Measurements from ENCODE around the gene TMEM94.
"Not testable (repeated sequence)": the region's sequence is repeated elsewhere in the genome, so short reads cannot be mapped to it uniquely, and the experiment has no call there.

TMEM94 gene

GRCh38 chr17:75445896-75446295 lies 10.5 kb upstream of the TMEM94 start:
- not testable (repeated sequence) for DNase-seq

DNA sequence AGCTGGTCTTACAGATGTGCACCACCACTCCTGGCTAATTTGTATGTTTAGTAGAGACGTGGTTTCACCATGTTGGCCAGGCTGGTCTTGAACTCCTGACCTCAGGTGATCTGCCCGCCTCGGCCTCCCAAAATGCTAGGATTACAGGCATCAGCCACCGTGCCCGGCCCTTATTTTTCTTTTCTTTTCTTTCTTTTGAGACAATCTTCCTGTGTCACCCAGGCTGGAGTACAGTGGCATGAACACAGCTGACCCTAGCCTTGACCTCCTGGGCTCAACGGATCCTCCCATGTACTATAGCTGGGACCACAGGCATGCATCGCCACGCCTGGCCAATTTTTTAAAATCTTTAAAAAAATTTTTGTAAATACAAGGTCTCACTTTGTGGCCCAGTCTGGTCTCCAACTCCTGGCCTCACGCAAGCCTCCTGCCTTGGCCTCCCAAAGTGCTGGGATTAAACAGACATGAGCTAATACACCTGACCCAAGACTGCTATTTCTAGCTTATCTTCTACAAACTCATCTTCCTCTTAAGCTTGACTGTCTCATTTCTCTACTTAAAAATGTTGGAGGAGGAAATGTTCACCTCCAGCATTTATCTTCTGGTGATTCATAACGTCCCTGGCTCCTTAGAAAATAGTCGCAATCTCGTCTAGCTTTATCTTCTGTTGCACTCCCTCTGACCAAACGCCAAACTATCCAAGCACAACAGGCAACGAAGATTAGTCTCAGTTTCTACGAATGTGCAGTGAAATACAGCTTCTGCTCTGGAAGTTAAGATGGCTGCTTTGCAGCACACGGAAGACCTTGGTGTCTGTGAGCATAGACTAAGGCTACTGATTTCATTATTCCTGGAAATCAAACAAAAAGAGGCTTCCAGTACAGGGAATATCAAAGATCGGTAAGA lies 8.2 kb upstream of the TMEM94 start:
- DNase-seq = peak; percentile 94

DNA sequence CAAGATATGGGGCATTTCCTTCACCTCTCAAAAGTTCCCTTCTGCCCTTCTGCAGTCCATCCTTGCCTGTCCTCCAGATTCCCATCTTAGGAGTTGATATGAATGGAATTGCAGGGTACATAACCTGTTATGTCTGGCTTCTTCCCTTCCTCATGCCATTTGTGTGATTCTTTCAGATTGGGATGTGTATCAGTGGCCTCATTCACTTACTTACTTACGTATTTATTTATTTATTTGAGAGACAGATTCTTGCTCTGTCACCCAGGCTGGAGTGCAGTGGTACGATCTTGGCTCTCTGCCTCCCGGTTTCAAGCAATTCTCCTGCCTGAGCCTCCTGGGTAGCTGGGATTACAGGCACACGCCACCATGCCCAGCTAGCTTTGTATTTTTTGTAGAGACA lies 6.2 kb upstream of the TMEM94 start:
- no peak for DNase-seq

DNA sequence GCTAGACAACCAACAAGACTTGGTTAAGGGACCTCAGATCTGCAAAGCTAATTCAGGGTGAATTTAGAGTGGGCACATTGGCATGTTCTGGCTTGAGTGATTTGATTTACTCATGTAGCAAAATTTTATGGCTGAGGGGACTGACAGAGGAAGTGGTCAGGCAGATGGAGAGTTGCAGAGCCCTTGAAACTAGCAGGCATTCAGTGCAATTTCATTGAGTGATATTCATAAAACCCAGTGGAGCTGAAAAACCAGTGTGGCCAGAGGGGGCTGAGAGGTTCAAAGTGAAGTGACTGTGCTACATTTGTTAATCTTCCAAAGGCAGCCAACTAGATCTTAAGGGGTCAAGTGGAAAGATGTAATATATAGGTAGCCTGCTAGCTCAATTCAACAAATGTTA lies 2.2 kb upstream of the TMEM94 start:
- no peak for DNase-seq

DNA sequence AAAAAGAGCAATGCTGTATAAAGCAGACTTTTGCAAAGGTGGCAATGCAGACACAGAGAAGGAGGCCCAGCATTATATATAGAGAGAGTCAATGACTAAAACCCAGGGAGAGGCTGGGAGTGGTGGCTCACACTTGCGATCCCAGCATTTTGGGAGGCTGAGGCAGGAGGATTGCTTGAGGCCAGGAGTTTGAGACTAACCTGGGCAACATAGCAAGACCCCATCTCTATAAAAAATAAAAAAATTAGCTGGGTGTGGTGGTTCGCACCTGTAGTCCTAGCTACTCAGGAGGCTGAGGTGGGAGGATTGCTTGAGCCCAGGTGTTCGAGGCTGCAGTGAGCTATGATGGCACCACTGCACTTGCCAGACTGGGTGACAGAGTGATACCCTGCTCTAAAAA lies 1.8 kb upstream of the TMEM94 start:
- DNase-seq = not testable (repeated sequence)

DNA sequence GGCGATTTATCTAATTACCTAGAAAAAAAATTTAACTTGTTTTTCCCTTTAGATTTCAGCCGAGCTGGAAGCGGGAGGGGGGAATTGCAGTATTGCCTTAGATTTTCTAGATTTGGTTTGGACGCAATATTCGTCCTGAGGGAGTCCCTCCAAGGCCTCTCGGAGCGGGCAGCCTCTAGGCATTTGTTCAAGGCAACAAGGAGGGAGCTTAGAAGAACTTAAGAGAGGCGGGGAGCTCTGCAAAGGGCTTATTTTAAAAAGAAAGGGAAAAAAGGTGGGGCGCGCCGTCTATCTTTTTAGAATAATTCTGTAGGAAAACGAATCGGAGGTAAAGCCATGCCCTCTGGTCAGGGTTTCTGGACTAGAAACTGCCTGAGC lies 407 bp upstream of the TMEM94 start:
- DNase-seq = no peak

DNA sequence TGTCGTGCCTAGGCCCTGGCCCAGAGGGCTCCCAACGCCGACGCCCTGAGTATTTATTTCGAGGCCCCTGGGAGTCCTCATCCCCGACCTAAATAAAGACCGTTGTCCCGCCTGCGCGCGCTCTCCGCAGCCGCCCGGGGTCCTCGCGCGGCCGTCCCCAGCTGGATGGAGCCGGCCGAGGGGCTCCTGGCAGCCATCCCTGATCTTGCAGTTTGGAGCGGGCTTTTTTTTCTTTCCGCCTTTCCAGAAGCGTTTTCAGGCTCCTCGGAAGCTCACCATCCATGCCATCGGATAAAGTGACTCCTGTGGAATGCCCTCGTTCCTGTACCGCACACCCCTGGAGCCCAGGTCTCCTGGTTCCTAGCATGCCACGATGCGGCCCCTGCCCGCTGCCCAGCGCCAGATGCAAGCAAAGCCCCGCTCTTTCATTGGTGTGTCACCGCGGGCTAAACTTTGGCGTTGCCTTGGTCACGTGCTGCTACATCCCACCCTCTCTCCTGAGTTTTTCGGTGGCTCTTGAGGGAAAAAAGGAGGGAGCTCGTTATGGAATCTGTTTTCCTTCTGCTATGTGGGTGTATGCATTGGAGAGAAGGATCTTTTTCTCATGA lies 716 bp downstream of the TMEM94 start:
- no peak for DNase-seq

GRCh38 chr17:75459246-75459589 lies 2.8 kb downstream of the TMEM94 start:
- DNase-seq = no peak

DNA sequence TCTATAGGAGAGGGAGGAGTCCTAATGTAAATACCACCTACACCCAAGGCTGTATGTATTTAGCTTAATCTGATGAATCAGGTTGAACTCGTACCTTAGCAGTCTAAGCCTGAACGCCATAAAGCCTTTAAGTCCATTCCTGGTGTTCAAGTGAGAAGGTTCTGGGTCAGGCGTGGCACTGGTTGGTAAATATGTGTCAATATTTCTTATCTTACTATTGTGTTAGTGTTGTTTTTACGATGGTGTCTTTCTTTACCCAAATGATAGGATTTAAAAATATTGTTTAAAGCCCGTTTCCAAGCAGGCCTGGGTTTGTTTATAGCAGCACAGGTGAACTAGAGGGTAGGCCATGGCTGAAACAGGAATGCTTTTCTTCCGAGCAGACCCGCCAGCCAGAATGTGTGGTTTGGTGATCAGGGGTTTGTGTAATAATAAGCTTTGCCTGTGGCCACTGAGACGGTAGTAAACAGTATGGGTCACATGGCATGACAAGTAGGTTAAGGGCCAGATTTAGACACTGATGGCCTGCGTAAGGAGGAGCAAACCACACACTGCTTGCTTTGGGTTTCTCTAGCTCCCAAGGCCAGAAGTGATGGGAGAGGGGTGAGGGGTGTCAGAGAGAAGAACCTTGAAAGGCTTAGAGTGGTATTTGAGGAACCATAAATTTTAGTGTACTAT lies 3.3 kb downstream of the TMEM94 start:
- no peak for DNase-seq

DNA sequence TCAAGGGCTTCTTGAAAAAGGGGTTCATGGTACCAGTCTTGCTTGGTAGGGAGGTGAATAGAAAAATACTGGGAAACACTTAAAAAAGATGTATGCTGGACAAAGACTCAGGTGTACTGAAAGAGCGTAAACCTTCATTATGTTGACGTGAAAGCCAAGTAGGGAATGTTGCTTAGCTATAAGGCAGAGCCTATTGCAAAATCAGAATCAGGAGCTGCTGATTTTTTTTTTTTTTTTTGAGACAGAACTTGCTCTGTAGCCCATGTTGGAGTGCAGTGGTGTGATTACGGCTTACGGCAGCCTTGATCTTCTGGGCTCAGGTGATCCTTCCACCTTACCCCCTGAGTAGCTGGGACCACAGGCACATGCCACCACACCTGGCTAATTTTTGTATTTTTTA lies 3.9 kb downstream of the TMEM94 start:
- no peak for DNase-seq

DNA sequence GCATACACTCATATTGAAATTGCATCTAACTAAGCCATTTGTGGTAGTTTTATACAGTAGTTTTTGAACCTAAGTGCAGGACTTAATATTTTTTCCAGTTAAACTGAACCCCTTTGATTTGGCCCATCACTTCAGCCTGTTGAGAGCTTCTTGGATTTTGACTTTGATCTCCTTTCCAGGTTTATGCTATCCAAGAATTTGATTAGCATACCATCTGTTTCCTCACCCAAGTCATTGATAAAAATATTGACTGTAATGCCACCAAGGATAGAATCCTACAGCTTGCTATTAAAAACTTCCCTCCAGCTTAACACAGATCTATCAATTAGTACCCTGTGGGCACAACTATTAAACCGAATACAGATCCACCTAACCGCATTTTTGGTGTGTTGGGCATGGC lies 7.2 kb downstream of the TMEM94 start:
- no peak for DNase-seq

- DNase-seq = no peak
Observed at GRCh38 chr17:75465039-75465438, 8.6 kb downstream of the TMEM94 start.

DNA sequence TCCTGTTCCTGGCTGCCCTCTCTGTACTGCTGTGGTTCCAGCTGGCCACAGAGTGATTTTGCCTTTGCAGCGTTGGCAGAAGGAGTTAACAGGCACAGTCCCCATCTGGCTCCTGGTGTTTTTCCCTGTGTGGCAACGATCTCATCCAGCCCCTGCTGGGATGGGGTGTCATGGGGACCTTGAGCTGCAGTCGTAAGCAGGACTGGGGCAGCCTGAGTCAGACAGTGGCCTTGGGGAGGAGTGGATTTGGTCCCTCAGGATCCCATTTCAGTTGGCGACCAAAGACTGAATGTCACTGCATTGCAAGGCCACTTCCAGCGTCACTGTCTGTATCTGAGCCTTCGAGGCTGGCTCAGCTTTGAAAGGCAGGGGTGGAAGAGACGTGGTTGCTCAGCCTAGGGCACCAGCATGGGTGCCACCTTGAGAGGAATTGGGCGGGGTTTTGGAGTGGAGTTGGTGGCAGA lies 11.9 kb downstream of the TMEM94 start:
- DNase-seq = no peak

GRCh38 chr17:75468779-75469373 lies 12.4 kb downstream of the TMEM94 start:
- no peak for DNase-seq

DNA sequence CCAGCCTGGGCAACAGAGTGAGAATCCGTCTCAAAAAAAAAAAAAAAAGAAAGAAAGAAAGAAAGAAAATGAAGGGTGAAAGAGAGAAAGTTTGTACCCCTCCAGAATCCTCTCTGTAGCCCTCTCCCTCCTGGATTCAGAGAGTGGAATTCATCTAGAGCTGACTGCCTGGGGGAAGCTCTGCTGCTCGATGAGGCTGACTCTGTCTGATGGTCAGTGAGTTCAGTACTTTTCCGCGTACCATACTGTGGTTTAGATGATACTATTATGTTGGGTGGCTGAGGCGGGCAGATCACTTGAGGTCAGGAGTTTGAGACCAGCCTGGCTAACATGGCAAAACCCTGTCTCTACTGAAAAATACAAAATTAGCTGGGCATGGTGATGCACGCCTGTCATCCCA lies 14.8 kb downstream of the TMEM94 start:
- DNase-seq = no peak

DNA sequence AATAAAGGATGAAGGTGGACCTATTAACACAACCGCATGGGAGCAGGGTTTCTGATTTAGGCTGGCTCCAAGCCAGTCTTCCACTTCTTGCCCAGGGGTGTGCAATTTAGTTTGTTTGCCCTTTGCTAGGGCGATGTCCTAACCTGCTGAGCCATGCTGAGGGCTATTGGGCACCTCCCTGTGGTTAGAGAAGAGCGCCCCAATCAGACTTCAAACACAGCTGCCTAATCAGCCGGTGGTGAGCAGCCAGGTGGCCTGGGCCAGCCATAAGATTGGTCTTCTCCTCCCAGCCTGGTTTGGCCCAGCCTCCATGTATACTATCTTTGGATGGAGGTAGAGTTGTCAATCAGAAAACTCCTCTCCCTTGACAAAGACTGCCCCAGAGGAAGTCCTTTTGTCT lies 15.7 kb downstream of the TMEM94 start:
- DNase-seq = peak; percentile 68

DNA sequence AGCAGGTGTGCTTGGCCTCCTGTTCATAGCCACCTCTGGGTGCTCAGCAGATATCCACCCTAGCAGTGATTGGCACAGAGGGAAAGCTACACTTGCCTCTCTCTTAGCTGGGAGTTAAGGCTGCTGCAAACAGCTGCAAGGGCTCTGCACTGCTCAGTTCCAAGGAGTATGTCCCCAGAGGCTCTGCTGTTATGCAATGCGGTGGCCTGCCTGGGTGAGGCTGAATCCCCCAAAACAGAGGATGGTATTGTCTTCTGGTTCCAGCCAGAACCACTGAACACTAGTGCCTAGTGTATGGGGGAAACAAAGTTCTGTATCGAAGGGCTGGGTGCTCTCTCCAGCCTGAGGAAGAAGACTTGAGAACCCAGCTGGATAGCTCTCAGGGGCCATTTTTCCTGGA lies 16.8 kb downstream of the TMEM94 start:
- no peak for DNase-seq

DNA sequence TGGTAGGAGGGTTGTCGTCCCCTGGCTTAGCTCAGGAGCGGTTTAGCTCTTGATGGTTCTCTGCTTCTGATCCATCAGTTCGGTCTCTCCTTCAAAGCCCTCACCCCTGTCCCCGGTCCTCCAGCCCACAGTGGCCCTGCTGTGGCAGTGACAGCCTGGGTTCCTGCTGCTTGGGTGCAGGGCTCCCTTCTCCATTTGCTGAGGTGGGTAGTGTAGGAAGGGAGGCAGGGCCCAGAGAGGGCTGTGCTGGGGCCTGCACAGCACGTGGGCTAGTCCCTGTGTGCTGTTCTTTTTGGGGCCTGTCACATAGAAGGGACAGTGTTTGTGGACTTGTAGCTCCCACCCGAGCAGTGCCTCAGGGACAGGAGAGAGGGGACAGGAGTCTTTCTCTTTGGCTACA lies 18.3 kb downstream of the TMEM94 start:
- DNase-seq = no peak

GRCh38 chr17:75475144-75475835 lies 18.9 kb downstream of the TMEM94 start:
- DNase-seq = no peak

DNA sequence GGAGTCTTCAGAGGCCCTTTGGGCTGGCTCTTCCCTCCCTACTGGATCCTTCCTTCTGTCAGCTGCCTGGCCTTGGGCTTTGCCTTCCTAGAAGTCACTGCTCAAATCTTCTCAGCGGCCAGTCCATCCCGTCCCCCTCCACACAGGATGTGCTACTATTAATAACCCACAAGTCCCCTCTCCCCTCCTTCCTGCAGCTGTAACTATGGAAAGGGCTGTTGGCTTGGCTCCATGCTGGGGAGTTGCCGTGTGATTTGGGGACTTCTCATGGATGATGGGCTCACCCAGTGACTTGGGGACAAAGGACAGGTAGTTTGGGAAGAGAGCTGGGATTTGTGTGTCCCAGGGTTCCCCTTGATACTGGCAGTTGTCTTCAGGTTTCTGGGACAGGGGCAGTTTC lies 19.4 kb downstream of the TMEM94 start:
- no peak for DNase-seq

- DNase-seq = no peak
Observed at GRCh38 chr17:75476271-75476671, 19.8 kb downstream of the TMEM94 start.

DNA sequence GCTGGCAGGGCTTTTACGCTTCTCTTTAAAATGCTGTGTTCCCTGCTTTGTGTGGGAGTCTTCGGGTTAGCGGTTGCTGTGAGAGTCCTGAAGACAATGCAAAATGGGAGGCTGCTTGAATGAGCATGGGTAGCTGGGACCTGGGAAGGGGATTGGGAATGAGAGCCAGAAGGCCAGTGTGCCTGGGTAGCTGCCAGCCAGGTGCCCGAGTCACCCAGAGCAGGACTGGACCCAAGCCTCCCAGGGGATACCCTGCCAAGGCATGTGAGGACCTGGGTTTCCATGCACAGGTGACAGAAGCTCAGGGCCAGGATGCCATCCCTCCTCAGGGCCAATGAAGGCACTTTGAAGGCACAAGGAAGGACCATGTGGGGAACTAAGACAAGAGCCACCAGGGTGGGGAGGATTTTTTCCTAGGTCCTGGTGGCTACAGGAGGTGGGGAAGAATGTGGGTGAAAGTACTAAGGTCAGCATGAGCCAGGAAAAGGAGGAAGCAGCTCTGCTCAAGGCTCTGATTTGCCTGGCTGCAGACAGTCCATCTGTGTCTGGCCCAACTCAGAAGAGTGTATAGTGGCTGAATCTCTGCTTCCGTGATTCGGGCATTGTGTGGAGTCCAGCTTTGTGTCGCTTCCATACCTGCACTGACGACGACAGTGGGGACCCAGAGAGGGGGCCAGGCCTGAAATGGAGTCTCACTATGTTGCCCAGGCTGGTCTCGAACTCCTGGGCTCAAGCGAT lies 20.5 kb downstream of the TMEM94 start:
- no peak for DNase-seq
